GM18505 (cell line): ENCODE data around the gene SH3TC2.

Experiments used
- ATAC-seq: cut with Tn5 transposase; IDR thresholded peaks from one replicate; pipeline ENCODE4 v1.9.1; 2021; ENCODE audit not compliant: unreplicated experiment
- POLR2A ChIP-seq: IDR thresholded peaks from 4 replicates; pipeline ENCODE4 v1.6.1; 2011; ENCODE audit warnings: borderline replicate concordance; ENCODE audit not compliant: insufficient read depth, insufficient read length; ENCODE audit errors: extremely low read depth

SH3TC2 gene

DNA sequence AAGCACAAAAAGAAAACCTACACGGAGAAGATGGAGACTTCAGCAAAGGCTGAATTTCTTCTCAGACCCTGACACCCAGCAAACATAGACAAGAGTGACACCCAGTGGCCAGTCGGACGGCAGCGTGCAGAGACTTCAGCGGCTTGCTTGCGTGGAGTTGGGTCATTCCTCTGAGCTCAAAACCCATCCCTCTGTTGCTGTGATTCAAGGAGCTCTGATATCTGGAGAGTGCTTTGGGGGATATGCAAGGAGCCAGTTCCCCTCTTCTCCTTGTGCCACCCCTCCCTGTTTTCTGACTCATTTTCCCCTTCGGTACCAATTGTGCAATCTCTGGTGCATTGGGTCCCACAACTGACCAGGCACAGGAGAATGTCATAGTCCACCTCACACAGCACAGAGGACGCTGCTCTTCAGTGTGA lies 27.5 kb downstream of the SH3TC2 start:
- no peak for TF ChIP-seq POLR2A
- peak; percentile 83 for ATAC-seq

DNA sequence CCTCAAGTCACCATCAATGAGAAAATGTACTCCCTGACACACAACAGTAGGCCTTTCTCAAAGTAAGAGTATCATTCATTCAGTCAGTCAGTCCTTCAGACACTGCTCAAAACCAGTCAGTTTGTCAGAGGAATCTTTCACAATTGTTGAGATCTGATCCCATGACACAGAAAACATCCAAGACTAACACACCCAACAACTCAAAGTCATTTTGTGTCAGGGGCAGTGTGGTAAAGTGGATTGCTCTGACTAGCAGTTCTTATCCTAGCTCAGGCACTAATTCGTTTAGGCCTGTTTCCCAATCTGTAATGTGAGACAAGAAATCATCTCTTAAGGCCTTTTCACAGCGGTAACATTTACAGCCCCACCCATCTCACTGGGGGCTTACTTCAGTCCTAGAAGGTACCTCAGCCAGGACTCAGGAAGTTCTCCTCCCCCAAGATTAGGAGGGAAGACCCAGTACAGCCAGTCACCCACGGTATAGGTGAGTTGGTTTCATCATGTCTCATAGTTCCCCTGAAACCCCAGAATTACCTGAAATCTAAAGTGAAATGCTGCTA lies 31.9 kb downstream of the SH3TC2 start:
- ATAC-seq = no peak
- TF ChIP-seq POLR2A = no peak

DNA sequence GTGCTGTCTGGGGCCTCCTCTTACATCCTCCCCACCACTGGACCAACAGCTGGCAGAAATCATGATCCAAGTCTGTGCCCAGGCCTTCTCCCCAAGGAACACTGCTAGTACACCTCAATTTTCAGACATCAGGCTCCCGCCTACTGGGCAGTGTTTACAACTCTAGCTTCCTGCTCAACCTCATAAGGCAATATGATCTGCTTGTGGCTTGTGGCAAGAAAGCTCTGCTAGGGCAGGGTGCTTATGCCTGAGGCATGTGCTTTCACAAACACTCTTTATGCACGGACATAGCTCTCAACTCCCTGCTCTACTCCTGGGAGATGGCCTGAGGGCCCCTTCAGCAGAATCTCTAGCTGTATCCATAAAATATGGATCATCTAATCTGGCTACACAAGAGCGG lies 32.5 kb downstream of the SH3TC2 start:
- TF ChIP-seq POLR2A = no peak
- ATAC-seq = no peak

DNA sequence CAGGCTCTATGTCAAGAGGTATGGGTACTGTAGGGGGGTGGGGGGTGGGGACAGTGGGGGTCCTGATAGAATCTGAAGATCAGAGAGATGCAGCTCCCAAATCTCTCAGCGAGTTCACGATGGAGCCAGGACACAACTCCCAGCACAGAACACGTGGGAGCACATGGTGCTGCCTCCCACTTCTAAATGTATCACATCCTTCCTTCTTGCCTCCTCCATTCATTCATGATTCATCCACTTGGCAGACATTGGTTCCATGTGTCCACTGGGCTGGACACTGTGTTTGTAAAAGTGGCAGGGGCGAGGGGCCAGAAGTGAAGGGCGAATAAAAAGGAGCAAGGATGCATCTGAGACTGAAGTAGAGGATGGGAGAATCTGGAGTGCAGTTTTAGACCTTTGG lies 33.9 kb downstream of the SH3TC2 start:
- no peak for ATAC-seq
- no peak for TF ChIP-seq POLR2A

DNA sequence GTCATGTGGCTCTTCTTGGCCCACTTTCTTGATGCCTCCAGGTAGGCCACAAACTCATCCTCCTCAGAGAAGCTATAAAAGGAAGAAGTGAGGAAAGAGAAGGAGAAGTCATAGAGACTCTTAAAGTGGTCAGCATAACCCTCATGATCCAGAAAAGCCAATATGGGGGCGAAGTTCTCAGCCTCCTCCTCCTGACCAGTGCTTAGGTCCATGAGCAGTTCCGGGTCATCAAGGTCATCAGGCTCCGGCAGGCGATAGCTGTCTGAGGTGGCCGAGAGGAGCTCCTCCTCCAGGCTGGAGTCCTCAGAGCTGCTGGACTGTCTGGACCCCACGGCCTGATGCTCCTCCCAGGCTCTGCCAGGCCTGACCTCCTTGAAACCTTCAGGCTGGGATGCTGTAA lies 34.7 kb downstream of the SH3TC2 start:
- ATAC-seq = no peak
- TF ChIP-seq POLR2A = no peak

DNA sequence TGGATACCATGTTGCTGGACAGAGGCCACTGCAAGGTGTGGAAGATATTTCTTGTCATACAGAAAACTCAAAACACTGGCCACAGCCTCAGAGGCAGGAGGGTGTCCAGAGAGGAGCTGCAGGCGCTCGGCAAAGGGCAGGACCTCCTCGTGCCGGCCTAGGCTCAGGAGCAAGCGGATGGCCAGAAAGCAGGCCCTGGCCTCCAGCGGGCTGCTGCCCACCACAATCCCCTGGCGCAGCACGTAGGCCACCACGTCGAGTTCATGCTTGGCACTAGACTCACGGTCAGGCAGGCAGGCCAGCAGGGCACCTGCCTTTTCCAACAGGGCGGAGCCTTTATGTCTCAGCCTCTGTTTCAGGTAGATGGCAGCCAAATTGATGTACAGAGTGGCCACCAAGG lies 35.2 kb downstream of the SH3TC2 start:
- ATAC-seq = no peak

DNA sequence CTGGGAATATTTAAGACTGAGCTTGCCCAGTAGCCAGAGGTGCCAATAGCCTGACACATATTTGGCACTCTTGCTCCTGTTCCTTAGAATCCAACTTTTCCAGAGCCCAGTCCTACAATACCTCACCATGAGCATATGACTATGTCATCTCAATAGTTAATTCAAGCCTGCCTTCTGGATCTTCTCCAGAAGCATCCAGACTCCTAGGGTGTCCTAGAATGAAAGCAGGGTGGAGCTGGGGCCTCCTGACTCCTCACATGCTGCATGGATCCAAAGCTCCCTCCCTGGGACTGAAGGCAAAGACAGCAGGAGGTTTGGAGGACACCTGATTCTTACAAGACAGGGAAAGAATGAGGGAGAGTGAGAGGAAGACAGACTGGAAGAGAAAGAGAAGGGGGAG lies 37.9 kb downstream of the SH3TC2 start:
- ATAC-seq = no peak
- TF ChIP-seq POLR2A = no peak

More for the DNA sequence above, 35.2 kb downstream of the SH3TC2 start:
- no peak for TF ChIP-seq POLR2A

DNA sequence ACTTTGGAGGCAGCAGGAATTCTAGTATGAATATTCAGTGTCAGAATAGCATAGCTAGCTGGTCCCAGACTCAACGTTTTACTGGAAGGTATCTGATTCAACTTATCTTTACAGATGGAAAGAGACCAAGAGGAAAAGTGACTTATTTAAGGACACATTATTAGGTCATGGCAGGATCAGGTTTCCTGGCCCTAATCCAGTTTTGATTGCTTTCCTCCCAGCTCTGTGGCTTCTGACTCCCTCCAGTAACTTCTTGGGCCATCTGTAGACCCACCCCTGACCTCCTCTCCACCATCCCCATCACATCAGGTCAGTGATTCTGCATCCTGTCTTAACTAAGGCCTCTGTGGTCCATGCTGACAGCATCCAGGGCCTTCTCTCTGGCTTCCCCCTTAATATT lies 38.4 kb downstream of the SH3TC2 start:
- TF ChIP-seq POLR2A = no peak
- ATAC-seq = no peak

DNA sequence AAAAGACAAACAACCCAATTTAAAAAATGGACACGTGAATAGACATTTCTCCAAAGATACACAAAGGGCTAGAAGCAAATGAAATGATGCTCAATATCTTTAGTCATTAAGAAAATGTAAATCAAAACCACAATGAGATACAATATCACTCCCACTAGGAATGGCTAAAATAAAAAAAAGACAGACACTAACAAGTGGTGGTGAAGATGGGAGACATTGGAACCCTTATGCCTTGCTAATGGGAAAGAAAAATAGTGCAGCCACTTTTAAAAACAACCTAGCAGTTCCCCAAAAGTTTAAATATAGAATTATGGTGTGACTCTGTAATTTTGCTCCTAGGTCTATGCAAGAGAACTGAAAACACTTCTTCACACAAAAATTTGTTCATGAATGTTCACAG lies 40.7 kb downstream of the SH3TC2 start:
- no peak for TF ChIP-seq POLR2A
- no peak for ATAC-seq

DNA sequence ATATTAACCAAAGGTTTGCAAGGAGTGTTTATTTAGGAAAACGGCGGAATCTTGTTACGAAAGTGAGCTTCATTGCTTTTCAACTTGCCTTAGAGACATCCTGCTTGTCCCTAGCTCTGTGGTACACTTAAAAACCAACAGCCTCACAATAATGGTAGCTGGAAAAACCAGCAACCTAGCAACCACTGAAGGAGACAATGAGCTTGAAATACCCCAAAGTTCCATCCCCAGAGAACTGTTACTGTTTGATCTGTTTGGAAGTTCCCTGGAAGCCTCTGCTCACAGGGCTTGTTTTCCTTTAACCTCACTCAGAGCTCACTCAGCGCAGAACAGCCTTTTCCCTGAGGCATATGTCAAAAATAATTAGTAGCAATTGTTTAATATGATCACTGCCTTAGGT lies 43.2 kb downstream of the SH3TC2 start:
- TF ChIP-seq POLR2A = no peak
- no peak for ATAC-seq

DNA sequence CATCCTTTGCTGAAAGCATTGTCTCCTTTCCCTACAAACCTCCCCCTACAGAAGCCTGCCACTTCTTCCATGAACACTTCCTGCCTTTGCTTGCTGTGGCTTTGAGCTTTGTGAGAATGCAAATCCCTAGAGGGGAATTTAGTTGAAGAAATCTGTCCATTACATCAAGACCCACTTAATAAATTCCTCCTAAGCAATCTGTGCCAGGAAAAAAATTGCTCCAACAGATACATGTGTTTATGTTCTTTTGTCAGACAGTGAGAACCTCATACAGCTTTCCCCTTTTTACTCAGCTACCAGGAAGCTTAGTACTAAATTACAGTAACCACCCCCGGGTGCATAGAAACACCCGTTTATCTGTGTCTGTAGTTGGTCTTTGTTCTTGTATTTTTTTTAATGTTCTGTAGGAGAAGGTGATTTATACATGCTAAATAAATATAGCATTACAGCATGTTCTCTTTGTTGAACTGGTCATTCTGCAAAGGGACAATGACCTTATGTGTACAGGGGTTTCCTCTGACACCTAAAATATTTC lies 43.9 kb downstream of the SH3TC2 start:
- ATAC-seq = no peak
- no peak for TF ChIP-seq POLR2A

DNA sequence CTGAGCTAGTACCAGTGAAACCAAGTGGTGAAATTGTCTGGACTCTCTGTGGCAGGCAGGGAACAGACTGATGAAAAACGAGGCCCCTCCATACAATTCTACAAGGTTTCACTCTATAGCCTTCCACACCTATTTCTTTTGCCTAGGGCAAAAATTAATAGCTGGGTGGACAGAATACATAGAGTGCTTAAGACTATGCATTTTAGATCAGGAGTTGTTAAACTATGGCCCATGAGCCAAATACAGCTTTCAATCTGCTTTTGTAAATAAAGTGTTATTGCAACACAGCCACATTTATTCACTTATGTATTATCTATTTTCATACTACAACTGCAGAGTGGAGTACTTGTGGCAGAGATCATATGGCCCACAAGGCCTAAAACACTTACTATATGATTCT lies 45.2 kb downstream of the SH3TC2 start:
- ATAC-seq = no peak
- no peak for TF ChIP-seq POLR2A

DNA sequence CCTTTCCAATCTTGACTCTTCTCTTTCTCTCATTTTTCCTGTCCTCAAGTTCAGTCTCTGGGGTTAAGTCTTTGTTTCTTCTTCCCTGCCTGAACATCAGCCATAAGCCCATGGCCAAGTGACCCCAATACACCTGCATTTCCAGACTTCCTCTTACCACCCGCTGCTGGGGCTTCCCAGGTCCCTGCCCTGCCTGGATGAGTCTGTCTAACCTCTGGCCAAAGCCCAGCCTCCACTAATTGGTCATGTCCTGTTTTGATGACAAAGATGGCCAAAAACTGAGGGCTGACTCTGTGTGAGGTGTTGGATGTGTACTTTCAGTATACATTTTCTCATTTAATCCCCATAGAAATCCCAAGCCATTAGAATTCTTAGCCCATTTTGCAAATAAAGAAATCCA lies 47.3 kb downstream of the SH3TC2 start:
- ATAC-seq = no peak
- no peak for TF ChIP-seq POLR2A

DNA sequence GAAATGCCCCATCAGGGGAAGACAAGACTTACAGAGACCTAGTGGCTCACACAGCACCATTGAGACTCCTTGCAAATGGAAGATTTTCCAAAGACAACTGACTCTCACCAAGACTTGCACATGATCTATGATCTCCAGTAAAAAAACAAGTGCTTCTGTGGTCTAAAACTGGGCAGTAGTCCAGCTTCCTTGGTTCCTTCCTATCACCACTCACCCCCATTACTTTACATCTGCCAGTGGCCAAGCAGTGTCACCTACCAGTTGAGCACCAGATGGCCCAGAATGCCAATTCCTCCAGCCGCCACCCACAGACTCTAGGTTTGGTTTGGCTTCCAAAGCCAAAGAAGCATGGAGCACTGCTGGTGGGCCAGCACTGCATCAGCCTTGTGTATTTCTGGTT lies 47.7 kb downstream of the SH3TC2 start:
- no peak for TF ChIP-seq POLR2A
- ATAC-seq = no peak

DNA sequence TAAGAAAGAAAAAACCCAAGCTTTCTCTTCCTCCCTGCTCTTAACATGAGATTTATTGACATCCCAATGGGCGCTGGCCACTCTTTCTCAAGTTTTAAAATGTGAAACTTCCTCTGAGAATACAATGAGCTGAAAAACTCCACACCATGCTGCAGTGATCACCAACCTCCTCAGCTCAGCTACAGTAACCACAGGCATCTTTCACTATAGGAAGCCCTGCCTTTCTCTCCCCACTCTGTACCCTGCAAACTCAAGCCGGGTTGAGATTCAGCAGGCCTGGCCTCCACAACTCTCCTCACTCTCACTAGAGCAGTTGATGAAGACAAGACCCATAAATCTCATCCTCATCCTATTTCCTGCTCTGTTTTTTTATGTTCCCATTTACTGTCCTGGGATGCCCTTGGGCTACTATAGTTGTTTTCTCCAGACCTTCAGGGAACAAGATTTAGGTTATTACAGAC lies 48.3 kb downstream of the SH3TC2 start:
- no peak for ATAC-seq
- no peak for TF ChIP-seq POLR2A
